Lung (tissue), 12 donors: ENCODE results near the gene KCNH6. TPM values are rescaled to one million over a fixed set of nuclear protein-coding genes. Genes with fewer than 3 reads are reported as not detected.

Experiments
- ATAC-seq: fragments of 200-7000 bp; cut with Tn5 transposase; one replicate; pipeline ENCODE4 v1.9.1; 2020; ENCODE audit warnings: moderate number of reproducible peaks; ENCODE audit not compliant: insufficient read depth, low FRiP score
- DNase-seq, 3 donors: peaks; one replicate each; pipeline ENCODE4 v3.0.0-alpha.2; 2013 to 2017
- H3K27ac ChIP-seq, 2 donors: one replicate each; pipeline ENCODE4 v1.5.1; 2013; ENCODE audit warnings: mild to moderate bottlenecking in 2 of 2, moderate library complexity in 2 of 2, control low read depth in 1 of 2, inconsistent platforms in 1 of 2, low read depth in 1 of 2, low read length in 1 of 2
- H3K27me3 ChIP-seq, 3 donors: one replicate each; pipeline ENCODE4 v1.5.1; 2013; ENCODE audit warnings: low read length in 2 of 3; ENCODE audit not compliant: control insufficient read depth in 3 of 3, insufficient read depth in 3 of 3
- H3K36me3 ChIP-seq, 4 donors: one replicate each; pipeline ENCODE4 v1.5.1; 2013; ENCODE audit warnings: low read length in 4 of 4, mild to moderate bottlenecking in 1 of 4, moderate library complexity in 1 of 4; ENCODE audit not compliant: control insufficient read depth in 4 of 4, insufficient read depth in 4 of 4
- H3K4me1 ChIP-seq, 5 donors: one replicate each; pipeline ENCODE4 v1.5.1; 2013; ENCODE audit warnings: low read length in 5 of 5, mild to moderate bottlenecking in 2 of 5, moderate library complexity in 1 of 5; ENCODE audit not compliant: control insufficient read depth in 5 of 5, insufficient read depth in 5 of 5
- H3K4me3 ChIP-seq: one replicate; pipeline ENCODE4 v1.5.1; 2013; ENCODE audit warnings: mild to moderate bottlenecking, control low read depth, moderate library complexity
- H3K9ac ChIP-seq, 2 donors: one replicate each; pipeline ENCODE4 v1.5.1; 2013; ENCODE audit warnings: low read length in 2 of 2, control low read depth in 1 of 2; ENCODE audit not compliant: insufficient read depth in 1 of 2
- H3K9me3 ChIP-seq, 4 donors: one replicate each; pipeline ENCODE4 v1.5.1; 2013; ENCODE audit warnings: low read length in 3 of 4, mild to moderate bottlenecking in 1 of 4, moderate library complexity in 1 of 4; ENCODE audit not compliant: control insufficient read depth in 4 of 4, insufficient read depth in 3 of 4
- CTCF ChIP-seq: IDR thresholded peaks from 2 replicates; pipeline ENCODE4 v1.5.1; 2012; ENCODE audit warnings: mild to moderate bottlenecking; ENCODE audit errors: control extremely low read depth, extremely low read depth
- whole genome bisulfite sequencing, 2 donors: extraction: QIAGEN DNeasy Blood & Tissue Kit; methylation state at CpG; one replicate each; pipeline ENCODE4 v1.1.7; 2013; 5-methylcytosine and 5-hydroxymethylcytosine counted together
- polyA plus RNA-seq, 2 donors: library from polyadenylated mRNA; stranded (reverse); fragments of 200-250 nt; gene quantifications; one replicate each; pipeline ENCODE4 v1.2.1, GENCODE V29; 2013
- total RNA-seq, 2 donors: library from RNA; depleted of rRNA in 1 of 2; stranded (reverse); fragments of >200 nt in 1 of 2; gene quantifications; one replicate each; pipeline ENCODE4 v1.2.1, GENCODE V29; 2014 to 2021
- donor health status: control.
- donor health status: control.
- donor health status: Bipolar disorder and iron deficiency.
- donor health status: healthy.
- donor health status: DM: yes; HTN: yes; CAD: no.

The KCNH6 gene
- total and polyA plus RNA-seq, 4 donors = 0.05 to 1.6 (median 0.31) TPM

GRCh38 chr17:63540590-63540989 is 17.4 kb downstream of the KCNH6 start:
- Histone ChIP-seq H3K4me3 (no peak overlapping the region), H3K9me3 (no peaks in the 10 kb centered on the region), H3K4me1 (no peaks in the 10 kb centered on the region), H3K9ac (no peak overlapping the region), H3K36me3 (no peaks in the 10 kb centered on the region), H3K27me3 (peaks cover 0 to 29% (median 16%) of the 10 kb centered on the region in 3 donors), H3K27ac (no peak overlapping the region)
- ATAC-seq = no peak
- TF ChIP-seq CTCF = no peak
- WGBS, 2 donors = 64 to 94% methylated on average over 3 to 4 of the region's 4 CpGs
- DNase-seq = no peak

DNA sequence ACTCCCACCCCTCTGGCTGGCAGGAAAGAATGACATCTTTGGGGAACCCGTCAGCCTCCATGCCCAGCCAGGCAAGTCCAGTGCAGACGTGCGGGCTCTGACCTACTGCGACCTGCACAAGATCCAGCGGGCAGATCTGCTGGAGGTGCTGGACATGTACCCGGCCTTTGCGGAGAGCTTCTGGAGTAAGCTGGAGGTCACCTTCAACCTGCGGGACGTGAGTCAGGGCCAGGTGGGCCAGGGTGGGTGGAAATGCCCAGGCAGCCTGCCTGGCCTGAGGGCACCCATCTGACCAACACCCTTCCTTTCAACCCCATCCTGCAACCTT is 19.0 kb downstream of the KCNH6 start:
- Histone ChIP-seq H3K27ac (no peak overlapping the region), H3K4me3 (no peak overlapping the region), H3K36me3 (no peaks in the 10 kb centered on the region), H3K4me1 (no peaks in the 10 kb centered on the region), H3K27me3 (peaks cover 0 to 27% (median 16%) of the 10 kb centered on the region in 3 donors), H3K9ac (no peak overlapping the region), H3K9me3 (no peaks in the 10 kb centered on the region)
- TF ChIP-seq CTCF = no peak
- WGBS, 2 donors = 93 to 95% methylated on average over 9 of the region's 9 CpGs
- DNase-seq (no peak), ATAC-seq (no peak)

DNA sequence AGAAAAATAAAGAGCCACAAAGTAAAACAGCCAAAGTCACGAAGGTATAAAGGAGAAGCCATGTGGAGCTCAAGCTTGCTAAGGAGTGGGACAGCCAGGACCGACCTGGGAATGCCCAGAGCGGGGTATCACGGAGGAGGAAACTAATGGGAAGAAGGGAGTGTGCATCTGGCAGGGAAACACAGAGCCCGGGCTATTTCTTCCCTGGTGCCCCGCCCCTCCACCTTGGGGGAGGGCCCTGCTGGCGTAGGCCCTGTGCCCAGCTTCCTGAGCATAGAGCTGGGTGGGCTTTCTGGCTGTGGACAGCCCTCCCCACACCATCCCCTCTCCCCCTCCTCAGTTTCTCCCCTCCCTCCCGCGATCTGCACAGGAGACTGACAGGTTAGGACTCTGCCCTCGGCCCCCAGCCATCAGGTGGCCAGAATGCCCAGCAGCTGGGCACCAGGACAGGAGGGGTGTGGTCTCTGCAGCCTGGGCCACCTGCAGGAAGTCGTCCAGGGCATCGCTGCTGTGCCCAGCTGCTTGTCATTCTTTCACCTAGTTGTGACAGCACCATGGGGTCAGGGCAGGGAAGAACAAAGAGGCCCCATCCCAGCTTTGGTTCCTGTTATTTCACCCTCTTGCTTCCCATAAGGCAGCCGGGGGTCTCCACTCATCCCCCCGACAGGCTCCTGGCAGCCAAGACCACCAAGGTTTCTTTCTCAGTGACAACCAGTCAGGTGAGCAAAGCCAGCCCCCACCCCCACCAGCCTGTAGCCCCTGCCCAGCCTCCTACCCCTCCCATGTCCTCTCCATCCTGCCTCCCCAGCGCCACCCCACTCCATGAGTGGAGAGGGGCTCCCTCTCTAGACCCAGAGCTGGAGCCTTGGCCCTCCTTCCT is 20.0 kb downstream of the KCNH6 start:
- no peak for ATAC-seq
- no peaks in the 10 kb centered on the region for H3K9me3 ChIP-seq
- 63 to 67% methylated on average over 13 to 15 of the region's 15 CpGs for WGBS, 2 donors
- H3K27me3 ChIP-seq = peaks cover 0 to 18% (median 14%) of the 10 kb centered on the region in 3 donors
- no peak overlapping the region for H3K9ac ChIP-seq
- H3K4me3 ChIP-seq = no peak overlapping the region
- DNase-seq = no peak
- H3K36me3 ChIP-seq = no peaks in the 10 kb centered on the region
- no peak overlapping the region for H3K27ac ChIP-seq
- H3K4me1 ChIP-seq = no peaks in the 10 kb centered on the region
- no peak for TF ChIP-seq CTCF
